ENCODE results near the gene STX17.
A peak's percentile ranks its signal among the peaks of the same experiment; 100 is the strongest.
"Not testable (repeated sequence)": the region's sequence is repeated elsewhere in the genome, so short reads cannot be mapped to it uniquely, and the experiment has no call there.

STX17 gene

DNA sequence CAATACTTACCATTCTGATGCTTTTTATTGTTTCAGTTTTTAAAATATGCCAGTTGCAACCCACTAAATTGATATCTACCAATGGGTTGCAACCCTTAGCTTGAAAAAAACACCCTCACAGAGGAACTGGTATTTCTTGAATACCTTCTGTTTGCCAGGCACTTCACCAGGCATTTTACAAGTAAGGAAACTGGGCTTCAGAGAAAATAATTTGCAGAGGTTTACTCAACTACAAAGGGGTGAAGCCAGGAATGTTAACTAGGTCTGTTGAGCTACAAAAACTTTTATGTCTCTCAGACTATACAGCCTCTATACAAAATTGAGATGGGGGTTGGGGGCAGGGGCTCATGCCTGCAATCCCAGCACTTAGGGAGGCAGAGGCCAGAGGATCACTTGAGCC is 65.0 kb downstream of the STX17 start:
- DNase-seq (ENCODE audit: low spot score): no peak

DNA sequence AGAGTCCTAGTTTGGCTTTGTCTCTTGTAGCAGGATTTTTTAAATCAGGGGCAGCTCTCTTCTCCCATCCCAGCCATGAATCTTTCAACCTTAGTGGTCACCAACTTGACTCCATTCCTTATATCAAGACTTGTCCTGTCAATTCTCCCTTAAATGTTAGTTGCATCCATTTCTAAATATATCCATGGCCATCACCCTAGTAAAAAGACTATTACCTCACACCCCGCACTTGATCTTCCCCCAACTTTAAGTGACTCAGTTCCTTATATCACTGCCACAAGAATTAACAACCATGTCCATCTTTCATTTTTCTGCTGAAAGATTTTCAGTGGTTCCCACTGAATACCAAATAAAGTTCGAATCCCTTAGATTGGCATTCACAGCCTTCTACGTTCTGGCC is 67.0 kb downstream of the STX17 start:
- DNase-seq (ENCODE audit: low spot score): no peak

DNA sequence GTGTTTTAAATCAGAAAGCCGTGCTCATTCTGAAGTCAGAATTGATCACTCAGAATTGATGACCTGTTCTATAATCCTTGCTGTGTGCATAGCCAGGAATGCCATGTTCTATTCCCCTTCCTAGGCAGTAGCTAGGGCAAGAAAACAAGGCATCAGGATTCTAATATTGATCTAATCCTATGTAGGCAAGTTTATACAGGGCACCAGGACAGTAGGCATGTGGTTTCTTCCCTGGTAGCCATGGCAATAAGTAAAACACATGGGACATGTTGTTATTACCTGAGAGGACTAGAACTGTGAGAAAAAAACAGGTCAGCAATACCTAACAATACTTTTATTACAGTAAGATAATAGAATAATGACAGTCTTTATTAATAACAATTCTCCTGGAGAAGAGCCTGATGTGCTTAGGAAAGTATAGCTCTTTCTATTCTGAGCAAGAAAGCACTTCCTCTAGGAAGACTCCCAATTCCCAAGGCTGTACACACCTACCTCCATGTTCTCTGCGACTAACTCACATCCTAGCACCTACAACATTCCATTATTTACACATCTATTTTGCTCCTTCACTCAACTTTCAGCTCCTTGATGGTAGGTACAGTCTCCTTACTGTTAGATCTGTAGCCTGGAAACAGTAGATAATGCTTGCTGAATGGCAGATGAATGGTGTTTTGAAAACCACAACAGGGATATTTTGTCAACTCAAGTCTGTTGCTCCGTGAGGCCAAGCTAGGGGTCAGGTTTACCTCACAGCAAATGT is 70.8 kb downstream of the STX17 start:
- no peak for DNase-seq (ENCODE audit: low spot score)

DNA sequence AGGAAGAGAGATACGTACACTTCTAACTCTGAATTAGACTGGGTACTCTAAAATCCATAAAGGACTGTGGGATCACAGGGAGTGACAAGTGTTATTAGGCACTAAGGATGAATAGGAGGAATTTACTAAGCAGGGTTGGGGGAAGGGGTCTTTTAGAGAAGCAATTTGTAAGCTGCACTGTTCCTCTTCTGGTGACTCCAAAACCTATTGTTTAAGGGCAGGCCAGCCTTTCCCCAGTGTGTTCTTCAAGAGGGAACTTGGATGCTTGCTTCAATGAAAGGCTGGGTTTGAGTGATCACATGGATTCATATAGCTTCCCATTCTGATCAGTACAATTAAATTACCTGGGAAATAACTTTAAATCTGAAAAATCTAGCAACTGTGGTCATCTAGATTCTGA is 71.8 kb downstream of the STX17 start:
- no peak for DNase-seq (ENCODE audit: low spot score)

DNA sequence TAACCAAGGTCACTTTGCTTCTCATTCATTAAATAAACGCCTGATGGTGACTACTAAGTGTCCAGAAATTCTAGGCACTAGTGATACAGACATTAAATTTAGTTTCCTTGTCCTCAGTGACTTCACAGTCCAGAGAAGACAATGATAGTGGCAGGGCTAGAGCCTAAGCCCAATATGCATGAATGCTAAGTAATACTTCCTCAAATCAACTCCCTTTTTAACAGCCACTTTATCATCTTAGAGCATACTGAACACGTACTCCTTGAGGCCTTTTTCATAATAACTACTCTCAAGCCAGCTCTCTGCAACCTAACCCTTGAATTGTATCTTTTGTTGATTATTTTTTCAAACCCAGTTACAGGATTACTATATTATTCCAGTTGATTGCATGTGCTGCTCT is 74.1 kb downstream of the STX17 start:
- no peak for DNase-seq (ENCODE audit: low spot score)

GRCh38 chr9:99986642-99987041 is 80.2 kb downstream of the STX17 start:
- DNase-seq (ENCODE audit: low spot score): no peak

DNA sequence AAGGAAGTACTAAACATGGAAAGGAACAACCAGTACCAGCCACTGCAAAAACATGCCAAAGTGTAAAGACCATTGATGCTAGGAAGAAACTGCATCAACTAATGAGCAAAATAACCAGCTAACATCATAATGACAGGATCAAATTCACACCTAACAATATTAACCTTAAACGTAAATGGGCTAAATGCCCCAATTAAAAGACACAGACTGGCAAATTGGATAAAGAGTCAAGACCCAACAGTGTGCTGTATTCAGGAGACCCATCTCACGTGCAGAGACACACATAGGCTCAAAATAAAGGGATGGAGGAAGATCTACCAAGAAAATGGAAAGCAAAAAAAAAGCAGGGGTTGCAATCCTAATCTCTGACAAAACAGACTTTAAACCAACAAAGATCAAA is 84.1 kb downstream of the STX17 start:
- DNase-seq (ENCODE audit: low spot score): not testable (repeated sequence)

DNA sequence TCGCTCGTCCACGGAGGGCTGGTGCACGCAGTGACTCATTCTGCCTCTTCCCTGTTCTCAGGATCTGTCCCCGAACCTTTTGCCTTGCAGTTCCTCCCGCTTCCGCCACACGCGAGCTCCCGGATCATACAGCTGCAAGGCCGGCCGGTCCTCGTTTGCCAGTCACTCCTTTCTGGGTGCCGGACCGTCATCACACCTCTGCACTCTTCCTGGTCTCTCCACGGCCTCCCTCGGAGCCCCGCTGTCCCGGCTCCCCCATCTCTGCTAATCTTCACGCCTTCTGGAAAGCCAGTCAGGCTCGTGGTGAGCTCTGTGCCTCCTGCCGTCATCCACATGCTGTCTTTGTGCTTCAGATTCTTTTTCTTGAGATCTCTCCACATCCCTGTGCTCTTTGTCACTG is 91.8 kb downstream of the STX17 start:
- no peak for DNase-seq (ENCODE audit: low spot score)

DNA sequence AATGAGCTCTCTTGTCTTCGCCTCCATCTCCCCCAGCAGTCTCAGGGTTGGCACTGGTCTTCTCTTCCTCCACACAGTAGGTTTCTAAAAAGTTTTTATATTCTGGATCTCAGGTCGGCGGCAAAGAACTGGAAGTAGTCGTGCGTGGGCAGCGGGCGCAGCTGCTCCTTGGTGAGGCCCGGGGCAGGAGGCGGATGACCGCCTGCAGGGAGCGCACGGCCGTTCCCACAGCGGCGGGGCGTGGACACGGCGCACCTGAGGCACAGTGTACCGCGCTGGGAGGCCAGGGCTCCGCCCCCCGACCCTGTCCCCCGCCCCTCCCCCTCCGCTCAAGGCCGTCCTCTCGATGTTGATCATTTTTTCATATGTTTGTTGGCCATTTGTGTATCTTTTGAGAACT is 92.4 kb downstream of the STX17 start:
- DNase-seq (ENCODE audit: low spot score): no peak

DNA sequence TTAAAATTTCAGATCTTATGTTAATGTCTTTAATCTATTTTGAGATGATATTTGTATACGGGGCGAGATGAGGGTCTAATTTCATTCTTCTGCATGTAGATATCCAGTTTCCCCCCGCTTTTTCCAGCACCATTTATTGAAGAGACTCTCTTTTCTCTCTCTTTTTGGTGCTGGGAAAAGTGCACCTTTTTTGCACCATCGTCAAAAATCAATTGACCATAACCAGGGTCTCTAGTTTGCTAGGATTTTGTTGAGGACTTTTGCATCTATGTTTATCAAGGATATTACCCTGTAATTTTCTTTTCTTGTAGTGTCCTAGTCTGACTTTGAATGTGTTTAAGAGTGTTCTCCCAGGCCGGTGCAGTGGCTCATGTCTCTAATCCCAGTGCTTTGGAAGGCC is 93.3 kb downstream of the STX17 start:
- no peak for DNase-seq (ENCODE audit: low spot score)

DNA sequence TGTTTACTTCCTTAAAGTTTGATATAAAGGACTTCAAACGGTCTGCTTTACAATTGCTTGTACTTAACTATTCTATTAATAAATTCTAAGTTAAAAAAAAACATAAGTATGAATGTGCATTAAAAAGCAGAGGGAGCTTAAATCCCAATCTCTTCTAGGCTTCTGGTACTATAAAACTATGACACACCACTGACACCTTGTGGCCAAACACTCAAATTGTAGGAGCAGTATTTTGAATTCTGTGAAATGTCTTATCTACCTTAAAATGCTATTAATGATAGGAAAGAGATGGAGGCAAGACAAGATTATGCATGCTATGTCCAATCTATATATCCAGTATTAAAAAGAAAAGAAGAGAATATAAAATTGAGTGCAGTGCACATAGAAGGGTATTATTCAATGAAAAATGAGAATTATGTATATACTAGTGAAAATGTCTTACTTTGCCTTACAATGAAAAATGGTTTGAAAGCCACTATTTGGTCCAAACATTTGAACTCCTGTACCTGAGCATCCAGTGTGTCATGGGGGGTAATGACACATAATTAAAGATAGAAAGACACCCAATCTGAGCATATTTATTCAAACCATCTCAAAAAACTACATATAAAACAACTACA is 104.7 kb downstream of the STX17 start:
- DNase-seq (ENCODE audit: low spot score): peak; percentile 20

GRCh38 chr9:100012279-100012678 is 105.8 kb downstream of the STX17 start:
- no peak for DNase-seq (ENCODE audit: low spot score)

DNA sequence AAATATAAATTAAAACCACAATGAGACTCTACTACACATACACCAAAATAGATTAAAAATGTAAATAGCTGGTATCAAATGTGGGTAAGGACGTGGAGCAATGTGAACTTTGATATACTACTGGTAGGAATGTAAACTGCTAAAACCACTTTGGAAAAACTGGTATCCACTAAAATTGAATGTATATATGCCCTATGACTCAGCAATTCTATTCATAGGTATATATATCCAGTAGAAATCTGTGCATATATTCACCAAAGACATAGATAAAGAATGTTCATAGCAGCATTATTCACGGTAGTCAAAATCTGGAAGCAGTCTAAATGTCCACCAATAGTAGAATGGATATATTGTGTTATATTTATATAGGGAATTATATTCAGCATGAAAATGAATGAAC is 107.1 kb downstream of the STX17 start:
- no peak for DNase-seq (ENCODE audit: low spot score)

DNA sequence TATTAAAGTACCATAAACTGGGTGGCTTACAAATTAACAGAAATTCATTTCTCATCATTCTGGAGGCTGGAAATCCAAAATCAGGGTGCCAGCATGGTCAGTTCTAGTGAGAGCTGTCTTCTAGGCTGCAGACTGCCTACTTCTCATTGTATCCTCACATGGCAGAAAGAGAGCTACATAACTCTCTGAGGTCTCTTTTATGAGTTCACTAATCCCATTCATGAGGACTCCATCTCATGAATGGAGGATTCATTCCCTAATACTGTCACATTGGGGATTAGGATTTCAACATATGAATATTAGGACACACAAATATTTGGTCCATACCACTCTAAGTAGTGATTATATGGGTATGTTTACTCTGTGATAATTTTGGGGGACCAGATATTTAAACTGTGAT is 108.4 kb downstream of the STX17 start:
- no peak for DNase-seq (ENCODE audit: low spot score)

- no peak for DNase-seq (ENCODE audit: low spot score)
Observed at GRCh38 chr9:100019541-100019940, 113.1 kb downstream of the STX17 start.

Measured in HuH-7 (cell line).